Measurements from ENCODE around the gene IGF1R. TPM values are rescaled to one million over a fixed set of nuclear protein-coding genes. Genes with fewer than 3 reads are reported as not detected.

IGF1R gene
- total RNA-seq, 1 donor from 2014 or later: 31.9 TPM

- DNase-seq: no peak
These were observed 240.6 kb downstream of the IGF1R start for GRCh38 chr15:98888820-98889479.

GRCh38 chr15:98889930-98890695 lies 241.8 kb downstream of the IGF1R start:
- peak; percentile 86 for DNase-seq

GRCh38 chr15:98891301-98891700 lies 243.0 kb downstream of the IGF1R start:
- no peak for DNase-seq

GRCh38 chr15:98893401-98893800 lies 245.1 kb downstream of the IGF1R start:
- no peak for DNase-seq

- no peak for DNase-seq
These were observed 246.0 kb downstream of the IGF1R start for GRCh38 chr15:98894312-98894711.

- DNase-seq: no peak
These were observed 247.8 kb downstream of the IGF1R start for GRCh38 chr15:98896002-98896721.

- no peak for DNase-seq
These were observed 248.7 kb downstream of the IGF1R start for GRCh38 chr15:98896802-98897732.

- DNase-seq: no peak
These were observed 249.8 kb downstream of the IGF1R start for GRCh38 chr15:98898122-98898521.

- no peak for DNase-seq
These were observed 251.1 kb downstream of the IGF1R start for GRCh38 chr15:98899272-98900021.

- DNase-seq: no peak
These were observed 252.0 kb downstream of the IGF1R start for GRCh38 chr15:98900356-98900755.

GRCh38 chr15:98901434-98902072 lies 253.2 kb downstream of the IGF1R start:
- DNase-seq: no peak

GRCh38 chr15:98902931-98903330 lies 254.6 kb downstream of the IGF1R start:
- DNase-seq: no peak

GRCh38 chr15:98903377-98904018 lies 255.2 kb downstream of the IGF1R start:
- DNase-seq: no peak

GRCh38 chr15:98904544-98904943 lies 256.2 kb downstream of the IGF1R start:
- peak; percentile 45 for DNase-seq

GRCh38 chr15:98905963-98906711 lies 257.8 kb downstream of the IGF1R start:
- DNase-seq: no peak

GRCh38 chr15:98906712-98907083 lies 258.4 kb downstream of the IGF1R start:
- DNase-seq: no peak

GRCh38 chr15:98907927-98908471 lies 259.7 kb downstream of the IGF1R start:
- DNase-seq: no peak

- DNase-seq: no peak
These were observed 261.9 kb downstream of the IGF1R start for GRCh38 chr15:98909968-98910885.

All from skin of body (tissue), 2 donors.